ENCODE data around the gene CHRNA4.

- TF ChIP-seq CTCF (IDR thresholded peaks at IDR 0.05) (no peak), POLR2A (IDR thresholded peaks at IDR 0.05) (no peak)
Observed at GRCh38 chr20:63303095-63303666, 58.0 kb downstream of the CHRNA4 start.
